ENCODE data around the gene ACCS. TPM values are rescaled to one million over a fixed set of nuclear protein-coding genes. Genes with fewer than 3 reads are reported as not detected.

Gene ACCS
- total RNA-seq, result 10 to 100 TPM; 17.7 to 45.8 (median 31.5) TPM

GRCh38 chr11:44065841-44066731 lies at the start of gene ACCS:
Gene ACCS (plus strand): TSS chr11:44066270. CDS start chr11:44067628, 1,358 bp downstream.
- Histone ChIP-seq H3K27me3 (no peaks in the 10 kb centered on the region), H3K4me1 (peaks cover 0 to 23% (median 5%) of the 10 kb centered on the region in 4 donors), H3K4me3 (peak within 1 kb of the TSS; percentile 52 to 87 (median 75)), H3K27ac (peak within 1 kb of the TSS; percentile 87 to 94 (median 92)), H3K36me3 (peaks cover 0 to 22% (median 0%) of the 10 kb centered on the region in 3 donors), H3K9me3 (no peaks in the 10 kb centered on the region)
- 0 to 1% methylated on average over 46 to 48 of the region's 70 CpGs for WGBS, 2 donors
- DNase-seq (ENCODE audit: low spot score in 2 of 2), result peak; percentile 95 to 97
- TF ChIP-seq EP300 (IDR thresholded peaks at IDR 0.05) (peak; percentile 23 to 90), CTCF (IDR thresholded peaks at IDR 0.05) (peak; percentile 78 to 91 (median 89)), POLR2A (IDR thresholded peaks at IDR 0.05) (peak; percentile 17 to 68)

GRCh38 chr11:44016546-44017442 lies 49.3 kb upstream of the ACCS start:
- Histone ChIP-seq H3K27ac (peak overlapping the region in 2 of 4 donors; percentile 34 to 57), H3K4me3 (no peak overlapping the region), H3K27me3 (no peaks in the 10 kb centered on the region), H3K9me3 (no peaks in the 10 kb centered on the region), H3K4me1 (peaks cover 0 to 26% (median 0%) of the 10 kb centered on the region in 4 donors), H3K36me3 (no peaks in the 10 kb centered on the region)
- TF ChIP-seq EP300 (IDR thresholded peaks at IDR 0.05), result no peak
- no peak for TF ChIP-seq POLR2A (IDR thresholded peaks at IDR 0.05)
- no peak for TF ChIP-seq CTCF (IDR thresholded peaks at IDR 0.05)
- 89 to 95% methylated on average over 2 of the region's 2 CpGs for WGBS, 2 donors
- no peak for DNase-seq (ENCODE audit: low spot score in 2 of 2)

- H3K9me3 ChIP-seq, result peaks cover 0 to 7% (median 0%) of the 10 kb centered on the region in 4 donors
These were observed 48.5 kb upstream of the ACCS start for GRCh38 chr11:44017443-44018126.

GRCh38 chr11:44018127-44018521 lies 47.9 kb upstream of the ACCS start:
- TF ChIP-seq CTCF (IDR thresholded peaks at IDR 0.05) (no peak), EP300 (IDR thresholded peaks at IDR 0.05) (no peak), POLR2A (IDR thresholded peaks at IDR 0.05) (no peak)
- Histone ChIP-seq H3K9me3 (peaks cover 0 to 12% (median 0%) of the 10 kb centered on the region in 4 donors), H3K4me1 (peaks cover 0 to 26% (median 0%) of the 10 kb centered on the region in 4 donors), H3K36me3 (no peaks in the 10 kb centered on the region), H3K27me3 (no peaks in the 10 kb centered on the region), H3K4me3 (no peak overlapping the region), H3K27ac (peak overlapping the region in 1 of 4 donors; percentile 61)
- 20 to 33% methylated on average over 2 of the region's 4 CpGs for WGBS, 2 donors
- no peak for DNase-seq (ENCODE audit: low spot score in 2 of 2)

More at GRCh38 chr11:44017443-44018126, 48.5 kb upstream of the ACCS start:
- DNase-seq (ENCODE audit: low spot score in 2 of 2), result no peak
- H3K4me3 ChIP-seq, result no peak overlapping the region
- no peaks in the 10 kb centered on the region for H3K27me3 ChIP-seq
- TF ChIP-seq EP300 (IDR thresholded peaks at IDR 0.05) (no peak), CTCF (IDR thresholded peaks at IDR 0.05) (no peak), POLR2A (IDR thresholded peaks at IDR 0.05) (no peak)
- WGBS, 2 donors, result 57 to 65% methylated on average over 3 of the region's 3 CpGs
- peaks cover 0 to 26% (median 0%) of the 10 kb centered on the region in 4 donors for H3K4me1 ChIP-seq
- peak overlapping the region in 2 of 4 donors; percentile 57 to 61 for H3K27ac ChIP-seq
- no peaks in the 10 kb centered on the region for H3K36me3 ChIP-seq

Data from tibial nerve (tissue), 4 donors.